H9 (cell line): Measurements from ENCODE around the gene EDIL3. TPM values are rescaled to one million over a fixed set of nuclear protein-coding genes. Genes with fewer than 3 reads are reported as not detected.

ENCODE experiments used
- DNase-seq: peaks from one replicate; pipeline ENCODE4 v3.0.0-alpha.2; 2017
- H2AFZ ChIP-seq: one replicate; pipeline ENCODE4 v1.6.1; 2013; ENCODE audit warnings: mild to moderate bottlenecking, low read length, control low read depth, moderate library complexity
- H2AK5ac ChIP-seq: 2 replicates; pipeline ENCODE4 v1.6.1; 2013; ENCODE audit warnings: low read length, control low read depth, mixed read lengths; ENCODE audit not compliant: insufficient read length
- H2BK120ac ChIP-seq: one replicate; pipeline ENCODE4 v1.6.1; 2013; ENCODE audit warnings: low read depth, mild to moderate bottlenecking, low read length, control low read depth, inconsistent platforms; ENCODE audit not compliant: poor library complexity, severe bottlenecking
- H2BK12ac ChIP-seq: 2 replicates; pipeline ENCODE4 v1.6.1; 2013; ENCODE audit warnings: low read length, control low read depth, mixed read lengths, low read depth; ENCODE audit not compliant: insufficient read length
- H2BK15ac ChIP-seq: 2 replicates; pipeline ENCODE4 v1.6.1; 2013; ENCODE audit warnings: low read depth, low read length, control low read depth
- H2BK20ac ChIP-seq: one replicate; pipeline ENCODE4 v1.6.1; 2013; ENCODE audit warnings: low read depth, mild to moderate bottlenecking, low read length, control low read depth, inconsistent platforms; ENCODE audit not compliant: poor library complexity, severe bottlenecking
- H2BK5ac ChIP-seq: 2 replicates; pipeline ENCODE4 v1.6.1; 2013; ENCODE audit warnings: low read length, control low read depth, mixed read lengths; ENCODE audit not compliant: insufficient read length
- H3K14ac ChIP-seq: 2 replicates; pipeline ENCODE4 v1.6.1; 2013; ENCODE audit warnings: low read length, control low read depth; ENCODE audit not compliant: insufficient read depth
- H3K18ac ChIP-seq: 2 replicates; pipeline ENCODE4 v1.6.1; 2013; ENCODE audit warnings: low read depth, mild to moderate bottlenecking, mixed read lengths, low read length, control low read depth; ENCODE audit not compliant: insufficient read length
- H3K23ac ChIP-seq: 2 replicates; pipeline ENCODE4 v1.6.1; 2013; ENCODE audit warnings: low read length, control low read depth, mixed read lengths, low read depth; ENCODE audit not compliant: insufficient read length
- H3K23me2 ChIP-seq: 2 replicates; pipeline ENCODE4 v1.6.1; 2013; ENCODE audit warnings: low read depth, mild to moderate bottlenecking, mixed read lengths, low read length, control low read depth; ENCODE audit not compliant: insufficient read length, poor library complexity, severe bottlenecking
- H3K27ac ChIP-seq: 2 replicates; pipeline ENCODE4 v1.5.1; 2013; ENCODE audit warnings: low read length, control low read depth, mixed read lengths, low read depth; ENCODE audit not compliant: insufficient read length
- H3K27me3 ChIP-seq: 2 replicates; pipeline ENCODE4 v1.6.1; 2013; ENCODE audit warnings: low read length, control low read depth, inconsistent platforms; ENCODE audit not compliant: insufficient read depth
- H3K4ac ChIP-seq: 2 replicates; pipeline ENCODE4 v1.6.1; 2013; ENCODE audit warnings: low read depth, mild to moderate bottlenecking, control low read depth, inconsistent platforms, low read length, moderate library complexity
- H3K4me1 ChIP-seq: 2 replicates; pipeline ENCODE4 v1.6.1; 2013; ENCODE audit warnings: low read length, control low read depth, inconsistent platforms; ENCODE audit not compliant: insufficient read depth
- H3K4me2 ChIP-seq: 2 replicates; pipeline ENCODE4 v1.6.1; 2013; ENCODE audit warnings: low read length, control low read depth, mixed read lengths; ENCODE audit not compliant: insufficient read length, insufficient read depth
- H3K56ac ChIP-seq: 2 replicates; pipeline ENCODE4 v1.6.1; 2013; ENCODE audit warnings: low read depth, mild to moderate bottlenecking, mixed read lengths, low read length, control low read depth; ENCODE audit not compliant: insufficient read length
- H3K79me1 ChIP-seq: 2 replicates; pipeline ENCODE4 v1.6.1; 2013; ENCODE audit warnings: low read depth, mild to moderate bottlenecking, moderate library complexity, low read length, control low read depth, inconsistent platforms; ENCODE audit not compliant: insufficient read depth, poor library complexity, severe bottlenecking
- H3K79me2 ChIP-seq: 2 replicates; pipeline ENCODE4 v1.6.1; 2013; ENCODE audit warnings: low read length, control low read depth, inconsistent platforms; ENCODE audit not compliant: insufficient read depth
- H3K9ac ChIP-seq: 2 replicates; pipeline ENCODE4 v1.6.1; 2013; ENCODE audit warnings: low read length, control low read depth, mixed read lengths; ENCODE audit not compliant: insufficient read length; ENCODE audit errors: extremely low read depth
- H3K9me3 ChIP-seq: one replicate; pipeline ENCODE4 v1.6.1; 2013; ENCODE audit warnings: low read depth, low read length, inconsistent platforms; ENCODE audit not compliant: control insufficient read depth
- H3T11ph ChIP-seq: one replicate; pipeline ENCODE4 v1.6.1; 2013; ENCODE audit warnings: mild to moderate bottlenecking, low read length, control low read depth, inconsistent platforms
- H4K20me1 ChIP-seq: one replicate; pipeline ENCODE4 v1.6.1; 2013; ENCODE audit not compliant: control insufficient read depth, insufficient read length, insufficient read depth
- H4K5ac ChIP-seq: 2 replicates; pipeline ENCODE4 v1.6.1; 2013; ENCODE audit warnings: low read depth, mild to moderate bottlenecking, mixed read lengths, low read length, control low read depth; ENCODE audit not compliant: insufficient read length
- H4K8ac ChIP-seq: replicated peaks from 2 replicates; pipeline ENCODE4 v1.6.1; 2013; ENCODE audit warnings: low read length, control low read depth, mixed read lengths, low read depth; ENCODE audit not compliant: insufficient read length
- H4K91ac ChIP-seq: 2 replicates; pipeline ENCODE4 v1.6.1; 2013; ENCODE audit warnings: low read depth, mild to moderate bottlenecking, moderate library complexity, mixed read lengths, low read length, control low read depth; ENCODE audit not compliant: insufficient read length
- H3K27ac Mint-ChIP-seq, 3 experiments: 2 replicates in 2 of 3; 3 replicates in 1 of 3; pipeline ENCODE4 v1.8.0; 2020 to 2021; ENCODE audit warnings: mixed read lengths in 3 of 3, mild to moderate bottlenecking in 1 of 3, moderate library complexity in 1 of 3
- H3K27me3 Mint-ChIP-seq: 2 replicates; pipeline ENCODE4 v1.8.0; 2021; ENCODE audit warnings: low read depth, mild to moderate bottlenecking, moderate library complexity, mixed read lengths
- H3K36me3 Mint-ChIP-seq, 3 experiments: 2 replicates in 2 of 3; 3 replicates in 1 of 3; pipeline ENCODE4 v1.8.0; 2020 to 2021; ENCODE audit warnings: low read depth in 3 of 3, mixed read lengths in 3 of 3; ENCODE audit not compliant: insufficient read depth in 1 of 3
- H3K4me1 Mint-ChIP-seq, 2 experiments: 2 replicates each; pipeline ENCODE4 v1.8.0; 2020; ENCODE audit warnings: mixed read lengths in 2 of 2
- H3K4me3 Mint-ChIP-seq, 2 experiments: 2 replicates in 1 of 2; 3 replicates in 1 of 2; pipeline ENCODE4 v1.8.0; 2020 to 2021; ENCODE audit warnings: mild to moderate bottlenecking in 2 of 2, mixed read lengths in 2 of 2, moderate library complexity in 1 of 2
- H3K9me3 Mint-ChIP-seq, 2 experiments: 2 replicates in 1 of 2; 3 replicates in 1 of 2; pipeline ENCODE4 v1.8.0; 2020; ENCODE audit warnings: mild to moderate bottlenecking in 2 of 2, mixed read lengths in 2 of 2, moderate library complexity in 1 of 2
- CTCF ChIP-seq: fragments of 200-600 bp; sonication (generic); conservative IDR thresholded peaks from 3 replicates; pipeline ENCODE4 v1.8.0; 2021; ENCODE audit warnings: antibody characterized with exemption, mild to moderate bottlenecking
- WGBS: extraction: QIAGEN DNeasy Blood & Tissue Kit; methylation state at CpG from one replicate; pipeline ENCODE4 v1.1.7; 2013; ENCODE audit warnings: missing lambda C conversion rate, low lambda C conversion rate, mixed read lengths; ENCODE audit not compliant: insufficient read length; ENCODE audit errors: extremely low coverage; 5-methylcytosine and 5-hydroxymethylcytosine counted together
- total RNA-seq: library from RNA; stranded (reverse); gene quantifications from 2 replicates; pipeline ENCODE4 v1.2.1, GENCODE V29; 2021

The EDIL3 gene
- total RNA-seq, 1 experiment from 2014 or later, result 61.9 TPM

- H4K5ac ChIP-seq, result no peak overlapping the region
- peak overlapping the region; percentile 83 for H3K18ac ChIP-seq
- H3K27ac ChIP-seq, result no peak overlapping the region
- H2AK5ac ChIP-seq, result no peak overlapping the region
- H4K91ac ChIP-seq, result no peak overlapping the region
- TF ChIP-seq CTCF, result no peak
- Mint-ChIP-seq H3K27me3 (no peaks in the 10 kb centered on the region), H3K36me3 (peaks cover 0 to 2% (median 0%) of the 10 kb centered on the region in 3 experiments; a peak in 2 of 7 replicates), H3K9me3 (no peaks in the 10 kb centered on the region; a peak in 1 of 5 replicates), H3K4me1 (peaks cover 26 to 34% of the 10 kb centered on the region in 2 experiments), H3K27ac (peak overlapping the region; percentile 58 to 97 (median 97)), H3K4me3 (peak overlapping the region; percentile 97)
- peak; percentile 69 for DNase-seq
- H2AFZ ChIP-seq, result peak overlapping the region; percentile 50
- H2BK120ac ChIP-seq, result no peak overlapping the region
- no peak overlapping the region for H4K8ac ChIP-seq
- no peak overlapping the region for H2BK12ac ChIP-seq
- H2BK5ac ChIP-seq, result no peak overlapping the region
- no peaks in the 10 kb centered on the region; the same call in 1 of the 2 replicates for H3K4me1 ChIP-seq
- peaks cover 30% of the 10 kb centered on the region for H3K23me2 ChIP-seq
- H3T11ph ChIP-seq, result no peak overlapping the region
- H3K14ac ChIP-seq, result peak overlapping the region; percentile 81; the same call in 1 of the 2 replicates
- no peak overlapping the region for H3K4ac ChIP-seq
- no peak overlapping the region for H3K23ac ChIP-seq
- no CpG with 5 or more reads among the region's 45 CpGs for WGBS
- no peaks in the 10 kb centered on the region for H3K27me3 ChIP-seq
- H2BK15ac ChIP-seq, result no peak overlapping the region
- H3K56ac ChIP-seq, result no peak overlapping the region
- H3K4me2 ChIP-seq, result peak overlapping the region; percentile 89
- no peak overlapping the region for H2BK20ac ChIP-seq
- peak overlapping the region; percentile 76 for H3K9ac ChIP-seq
- H3K79me2 ChIP-seq, result peaks cover 4% of the 10 kb centered on the region; the same call in 1 of the 2 replicates
- H3K79me1 ChIP-seq, result no peaks in the 10 kb centered on the region
- H3K9me3 ChIP-seq, result no peaks in the 10 kb centered on the region
- H4K20me1 ChIP-seq, result no peaks in the 10 kb centered on the region
Measured at GRCh38 chr5:84382363-84383295, 2.1 kb downstream of the EDIL3 start.
